Gastrocnemius medialis (tissue), 4 donors: Measurements from ENCODE around the gene NFIA. TPM values are rescaled to one million over a fixed set of nuclear protein-coding genes. Genes with fewer than 3 reads are reported as not detected.

Experiments
- ATAC-seq, 2 donors: fragments of 150-250 bp; one replicate each; pipeline ENCODE4 v1.9.1; 2016
- DNase-seq, 2 donors: peaks; one replicate each; pipeline ENCODE4 v3.0.0-alpha.2; 2019
- H3K27ac ChIP-seq, 4 donors: fragments of 200-600 bp; sonication (generic); 1 replicate in 1 of 4; 2 replicates in 3 of 4; pipeline ENCODE4 v1.5.1; 2016 to 2018; ENCODE audit warnings: mild to moderate bottlenecking in 2 of 4, moderate library complexity in 1 of 4
- H3K27me3 ChIP-seq, 3 donors: fragments of 200-600 bp; sonication (generic) in 2 of 3; 1 replicate in 1 of 3; 2 replicates in 2 of 3; pipeline versions ENCODE4 v1.5.1 to v1.6.0; 2016 to 2019; ENCODE audit warnings: mild to moderate bottlenecking in 1 of 3, moderate library complexity in 1 of 3
- H3K36me3 ChIP-seq, 2 donors: fragments of 200-600 bp; sonication (generic) in 1 of 2; one replicate each; pipeline ENCODE4 v1.5.1; 2017 to 2018
- H3K4me1 ChIP-seq, 2 donors: fragments of 200-600 bp; sonication (generic) in 1 of 2; one replicate each; pipeline ENCODE4 v1.5.1; 2016 to 2017; ENCODE audit warnings: mild to moderate bottlenecking in 2 of 2
- H3K4me3 ChIP-seq, 4 donors: fragments of 200-600 bp; sonication (generic) in 3 of 4; 1 replicate in 1 of 4; 2 replicates in 3 of 4; pipeline ENCODE4 v1.5.1; 2016 to 2019; ENCODE audit warnings: mild to moderate bottlenecking in 2 of 4
- H3K9me3 ChIP-seq, 3 donors: fragments of 200-600 bp; sonication (generic) in 2 of 3; 1 replicate in 1 of 3; 2 replicates in 2 of 3; pipeline ENCODE4 v1.5.1; 2016 to 2019
- POLR2A ChIP-seq, 2 donors: fragments of 450-650 bp; IDR thresholded peaks; one replicate each; pipeline ENCODE4 v1.6.1; 2017; ENCODE audit warnings: antibody characterized with exemption in 2 of 2, mild to moderate bottlenecking in 2 of 2, moderate library complexity in 2 of 2
- in situ Hi-C, 4 donors: fragments of 200-750 bp; cut with MboI; loops; one replicate each; pipeline versions ENCODE4 v1.15.0 to v1.8.0; 2017; ENCODE audit warnings: low sequenced_read_pairs in 4 of 4
- intact Hi-C: fragments of 100-400 bp; cut with DNase I; formaldehyde crosslinking; loops from one replicate; pipeline ENCODE4 v1.15.1; 2023; ENCODE audit warnings: low total_unique reads
- total RNA-seq, 4 donors: library from RNA; depleted of rRNA; stranded (reverse); fragments of >200 nt; gene quantifications; one replicate each; pipeline versions ENCODE4 v1.1.0 to v1.2.3, GENCODE V29; 2016
- TF ChIP-seq, protein P1 (sequence below), 5 experiments: fragments of 450-650 bp in 3 of 5; fragments of 200-600 bp in 2 of 5; sonication (generic) in 2 of 5; IDR thresholded peaks in 4 of 5; conservative IDR thresholded peaks in 1 of 5; 1 replicate in 4 of 5; 2 replicates in 1 of 5; pipeline ENCODE4 v1.5.1; 2016 to 2019; ENCODE audit warnings: antibody characterized with exemption in 5 of 5, mild to moderate bottlenecking in 3 of 5, moderate library complexity in 3 of 5

The NFIA gene
- total RNA-seq, 4 donors from 2014 or later = 12.9 to 27.0 (median 26.6) TPM

DNA sequence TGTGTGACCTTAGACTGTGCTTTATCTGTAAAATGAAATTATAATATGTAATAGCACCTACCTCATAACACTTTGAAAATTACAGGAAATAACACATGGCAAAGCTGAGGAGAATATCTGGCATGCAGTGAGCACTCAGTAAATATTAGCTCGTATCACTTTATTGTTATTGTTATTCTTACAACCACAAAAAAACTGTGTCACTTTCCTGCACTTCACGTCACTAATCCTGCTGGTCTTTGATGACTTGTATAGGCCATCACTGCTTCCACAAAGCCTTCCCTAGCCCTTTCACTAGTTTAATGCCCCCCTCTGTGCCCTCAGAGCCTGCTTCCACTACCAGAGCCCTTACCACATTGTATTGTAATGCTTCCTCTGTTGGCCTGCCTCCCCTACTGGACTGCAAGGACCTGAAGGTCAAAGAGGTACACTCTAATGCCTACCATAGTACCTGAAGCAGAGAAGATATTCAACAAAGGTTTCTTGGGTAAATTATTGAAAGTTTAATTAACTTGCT is 231.6 kb downstream of the NFIA start:
- H3K36me3 ChIP-seq = no peaks in the 10 kb centered on the region
- TF ChIP-seq, protein P1, sequence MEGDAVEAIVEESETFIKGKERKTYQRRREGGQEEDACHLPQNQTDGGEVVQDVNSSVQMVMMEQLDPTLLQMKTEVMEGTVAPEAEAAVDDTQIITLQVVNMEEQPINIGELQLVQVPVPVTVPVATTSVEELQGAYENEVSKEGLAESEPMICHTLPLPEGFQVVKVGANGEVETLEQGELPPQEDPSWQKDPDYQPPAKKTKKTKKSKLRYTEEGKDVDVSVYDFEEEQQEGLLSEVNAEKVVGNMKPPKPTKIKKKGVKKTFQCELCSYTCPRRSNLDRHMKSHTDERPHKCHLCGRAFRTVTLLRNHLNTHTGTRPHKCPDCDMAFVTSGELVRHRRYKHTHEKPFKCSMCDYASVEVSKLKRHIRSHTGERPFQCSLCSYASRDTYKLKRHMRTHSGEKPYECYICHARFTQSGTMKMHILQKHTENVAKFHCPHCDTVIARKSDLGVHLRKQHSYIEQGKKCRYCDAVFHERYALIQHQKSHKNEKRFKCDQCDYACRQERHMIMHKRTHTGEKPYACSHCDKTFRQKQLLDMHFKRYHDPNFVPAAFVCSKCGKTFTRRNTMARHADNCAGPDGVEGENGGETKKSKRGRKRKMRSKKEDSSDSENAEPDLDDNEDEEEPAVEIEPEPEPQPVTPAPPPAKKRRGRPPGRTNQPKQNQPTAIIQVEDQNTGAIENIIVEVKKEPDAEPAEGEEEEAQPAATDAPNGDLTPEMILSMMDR (IDR thresholded peaks at IDR 0.05 in 4 of 5, conservative IDR thresholded peaks at IDR 0.05 in 1 of 5) = no peak
- TF ChIP-seq POLR2A (IDR thresholded peaks at IDR 0.05) = no peak
- peaks cover 16 to 24% of the 10 kb centered on the region in 2 donors for H3K4me1 ChIP-seq
- DNase-seq (no peak), ATAC-seq (no peak)
- intact Hi-C loops (no loop called here), in situ Hi-C loops (no loop called here)
- H3K27ac ChIP-seq = no peak overlapping the region
- no peaks in the 10 kb centered on the region for H3K9me3 ChIP-seq
- no peak overlapping the region for H3K4me3 ChIP-seq
- H3K27me3 ChIP-seq = no peaks in the 10 kb centered on the region

DNA sequence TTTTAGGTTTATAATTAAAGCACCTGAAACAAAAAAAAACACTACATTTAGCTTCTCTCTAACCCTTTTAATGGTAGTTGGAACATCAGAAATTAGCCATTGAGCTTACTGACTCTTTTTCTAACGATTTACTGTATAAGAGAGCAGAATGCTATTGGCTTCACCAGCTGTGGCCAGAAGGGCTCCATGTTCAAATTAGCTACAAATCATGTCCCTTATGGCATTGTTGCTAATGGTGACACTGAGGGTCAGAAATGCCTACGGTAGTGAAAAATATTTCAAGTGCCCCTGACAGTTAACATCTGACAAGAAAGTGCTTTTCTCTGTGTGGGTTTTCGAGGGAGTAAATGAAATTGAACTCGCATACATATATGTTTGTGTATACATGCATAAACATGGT is 232.7 kb downstream of the NFIA start:
- Histone ChIP-seq H3K27me3 (no peaks in the 10 kb centered on the region), H3K9me3 (no peaks in the 10 kb centered on the region)

DNA sequence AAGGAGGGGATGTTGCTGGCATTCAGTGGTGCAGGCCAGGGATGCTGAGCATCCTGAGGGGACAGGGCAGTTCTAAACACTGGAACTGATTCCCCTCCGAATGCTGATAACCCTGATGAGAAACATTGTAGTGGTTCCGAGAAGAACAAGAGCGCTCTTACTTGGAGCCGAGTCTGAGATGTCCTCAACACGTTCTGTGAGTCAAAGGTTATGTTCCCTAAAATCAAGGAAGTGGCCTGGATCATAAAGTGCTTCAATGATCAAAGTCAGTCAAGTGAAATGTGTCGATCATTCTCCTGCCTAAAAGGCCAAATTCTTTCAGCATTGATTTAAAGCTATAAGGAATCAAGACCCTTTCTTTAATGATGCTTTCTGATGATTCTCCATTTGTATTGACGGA is 234.1 kb downstream of the NFIA start:
- Histone ChIP-seq H3K9me3 (no peaks in the 10 kb centered on the region), H3K4me1 (peaks cover 22 to 43% of the 10 kb centered on the region in 2 donors), H3K27me3 (no peaks in the 10 kb centered on the region), H3K36me3 (no peaks in the 10 kb centered on the region), H3K27ac (peak overlapping the region; percentile 2 to 39 (median 34)), H3K4me3 (no peak overlapping the region)
- DNase-seq = no peak
- intact Hi-C loops = no loop called here
- in situ Hi-C loops = no loop called here
- no peak for TF ChIP-seq POLR2A (IDR thresholded peaks at IDR 0.05)
- TF ChIP-seq, protein P1 (IDR thresholded peaks at IDR 0.05 in 4 of 5, conservative IDR thresholded peaks at IDR 0.05 in 1 of 5) = no peak
- ATAC-seq = no peak

More for the DNA sequence above, 232.7 kb downstream of the NFIA start:
- ATAC-seq (no peak), DNase-seq (no peak)
- peaks cover 18 to 35% of the 10 kb centered on the region in 2 donors for H3K4me1 ChIP-seq
- TF ChIP-seq, protein P1 (IDR thresholded peaks at IDR 0.05 in 4 of 5, conservative IDR thresholded peaks at IDR 0.05 in 1 of 5) = no peak
- no peak for TF ChIP-seq POLR2A (IDR thresholded peaks at IDR 0.05)
- H3K4me3 ChIP-seq = no peak overlapping the region
- H3K36me3 ChIP-seq = no peaks in the 10 kb centered on the region
- intact Hi-C loops (no loop called here), in situ Hi-C loops (no loop called here)
- no peak overlapping the region for H3K27ac ChIP-seq

DNA sequence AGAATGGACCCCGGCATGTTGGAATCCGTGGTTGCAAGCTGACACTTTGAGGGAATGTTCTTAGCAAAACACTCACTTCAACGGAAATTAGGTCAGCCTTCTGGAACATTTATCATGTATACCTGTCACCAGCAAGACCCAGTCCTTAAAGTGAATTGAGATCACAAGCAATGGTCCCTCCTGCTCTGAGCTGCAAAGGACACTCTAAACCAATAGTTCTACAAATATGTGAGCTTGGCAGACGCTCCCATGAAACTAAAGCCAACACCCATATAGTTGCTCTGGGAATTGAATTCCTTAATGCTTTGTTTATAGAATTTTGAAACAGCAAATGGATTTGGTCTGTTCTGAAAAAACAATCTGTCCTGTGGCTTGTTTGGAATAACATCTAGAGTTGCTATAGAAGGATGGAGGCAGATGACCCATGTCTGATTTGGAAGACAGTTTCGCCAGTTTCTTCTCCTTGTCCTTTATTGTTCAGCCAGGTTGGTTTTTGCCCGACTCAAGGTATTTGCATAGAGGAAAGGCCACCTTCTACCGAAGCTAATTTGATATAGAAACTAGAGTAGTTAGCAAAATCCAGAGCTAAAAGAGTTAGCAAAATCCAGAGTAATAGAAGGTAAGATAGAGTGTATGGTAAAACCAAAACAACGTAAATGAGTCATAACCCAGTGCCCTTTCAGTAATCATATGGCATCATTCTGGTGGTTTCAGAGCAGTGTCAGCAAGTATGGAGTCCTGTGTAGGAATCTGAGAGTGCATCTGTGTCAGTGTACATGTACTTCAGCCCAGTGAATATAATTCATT is 236.2 kb downstream of the NFIA start:
- intact Hi-C loops (no loop called here), in situ Hi-C loops (no loop called here)
- peak overlapping the region; percentile 9 to 25 (median 14) for H3K4me3 ChIP-seq
- H3K4me1 ChIP-seq = peaks cover 23 to 47% of the 10 kb centered on the region in 2 donors
- no peaks in the 10 kb centered on the region for H3K9me3 ChIP-seq
- no peaks in the 10 kb centered on the region for H3K27me3 ChIP-seq
- no peaks in the 10 kb centered on the region for H3K36me3 ChIP-seq
- DNase-seq (peak; percentile 37 to 60), ATAC-seq (peak; percentile 82 to 86)
- peak overlapping the region; percentile 48 to 77 (median 74) for H3K27ac ChIP-seq
- TF ChIP-seq POLR2A (IDR thresholded peaks at IDR 0.05) = no peak
- TF ChIP-seq, protein P1 (IDR thresholded peaks at IDR 0.05 in 4 of 5, conservative IDR thresholded peaks at IDR 0.05 in 1 of 5) = no peak
